Hematopoietic multipotent progenitor cell treated with erythropoietin and hydrocortisone succinate and interleukin-3 and kit ligand, for 6 days (in vitro differentiated cells): Measurements from ENCODE around the gene COL1A1.

Experiments used
- DNase-seq: peaks from one replicate; pipeline ENCODE4 v3.0.0-alpha.2; 2015

COL1A1 gene

GRCh38 chr17:50151937-50152547 is 49.4 kb downstream of the COL1A1 start:
- peak; percentile 91 for DNase-seq

- DNase-seq: peak; percentile 96
Measured at GRCh38 chr17:50151041-50151936, 50.1 kb downstream of the COL1A1 start.

GRCh38 chr17:50150354-50151040 is 50.9 kb downstream of the COL1A1 start, which contains the start of gene PPP1R9B:
Gene PPP1R9B, minus strand, starts transcription at chr17:50150677. Its CDS starts 164 bp downstream, at chr17:50150513.
- DNase-seq: no peak

- peak; percentile 74 for DNase-seq
Measured at GRCh38 chr17:50149417-50150353, 51.7 kb downstream of the COL1A1 start.

- DNase-seq: no peak
Measured at GRCh38 chr17:50149091-50149416, 52.4 kb downstream of the COL1A1 start.

- DNase-seq: peak; percentile 67
Measured at GRCh38 chr17:50148226-50149090, 53.0 kb downstream of the COL1A1 start.

GRCh38 chr17:50147841-50148225 is 53.6 kb downstream of the COL1A1 start:
- no peak for DNase-seq

GRCh38 chr17:50146927-50147665 is 54.3 kb downstream of the COL1A1 start:
- no peak for DNase-seq

GRCh38 chr17:50146230-50146926 is 55.1 kb downstream of the COL1A1 start:
- no peak for DNase-seq

- DNase-seq: no peak
Measured at GRCh38 chr17:50145532-50146229, 55.8 kb downstream of the COL1A1 start.

GRCh38 chr17:50144845-50145531 is 56.4 kb downstream of the COL1A1 start:
- no peak for DNase-seq

GRCh38 chr17:50144355-50144754 is 57.1 kb downstream of the COL1A1 start:
- DNase-seq: no peak

- DNase-seq: no peak
Measured at GRCh38 chr17:50143461-50144176, 57.8 kb downstream of the COL1A1 start.

GRCh38 chr17:50141745-50142110 is 59.7 kb downstream of the COL1A1 start:
- DNase-seq: no peak

GRCh38 chr17:50141026-50141744 is 60.2 kb downstream of the COL1A1 start:
- DNase-seq: no peak

GRCh38 chr17:50139950-50140885 is 61.2 kb downstream of the COL1A1 start:
- DNase-seq: peak; percentile 89
